Testis (tissue), 3 donors: ENCODE results near the gene ME3. TPM values are rescaled to one million over a fixed set of nuclear protein-coding genes. Genes with fewer than 3 reads are reported as not detected.

Source experiments
- DNase-seq: peaks from one replicate; pipeline ENCODE4 v3.0.0-alpha.2; 2019
- H3K27ac ChIP-seq, 2 donors: fragments of 200-600 bp; sonication (generic); one replicate each; pipeline ENCODE4 v1.5.1; 2019
- H3K27me3 ChIP-seq: fragments of 200-600 bp; sonication (generic); one replicate; pipeline ENCODE4 v1.5.1; 2019
- H3K36me3 ChIP-seq: fragments of 200-600 bp; sonication (generic); one replicate; pipeline ENCODE4 v1.5.1; 2017; ENCODE audit warnings: low read depth; ENCODE audit errors: missing control alignments
- H3K4me1 ChIP-seq: fragments of 200-600 bp; sonication (generic); one replicate; pipeline ENCODE4 v1.5.1; 2019
- H3K4me3 ChIP-seq, 2 donors: fragments of 200-600 bp; sonication (generic); one replicate each; pipeline ENCODE4 v1.5.1; 2017 to 2019
- H3K9me3 ChIP-seq: fragments of 200-600 bp; sonication (generic); one replicate; pipeline ENCODE4 v1.5.1; 2017
- CTCF ChIP-seq, 3 experiments: fragments of 450-650 bp in 2 of 3; fragments of 200-600 bp in 1 of 3; sonication (generic) in 1 of 3; IDR thresholded peaks; one replicate each; pipeline ENCODE4 v1.5.1; 2016 to 2019; ENCODE audit warnings: antibody characterized with exemption in 3 of 3, mild to moderate bottlenecking in 2 of 3, moderate library complexity in 1 of 3
- POLR2A ChIP-seq: fragments of 450-650 bp; IDR thresholded peaks from one replicate; pipeline ENCODE4 v1.6.1; 2017; ENCODE audit warnings: antibody characterized with exemption, mild to moderate bottlenecking, moderate library complexity
- WGBS, 2 donors: methylation state at CpG; one replicate each; pipeline ENCODE4 v1.1.5; 2018; 5-methylcytosine and 5-hydroxymethylcytosine counted together
- intact Hi-C: fragments of 100-400 bp; cut with DNase I; formaldehyde crosslinking; loops from one replicate; pipeline ENCODE4 v1.15.1; 2023; ENCODE audit warnings: low total_unique reads
- polyA plus RNA-seq: library from polyadenylated mRNA; stranded (reverse); fragments of 350-450 nt; fragmentation: Illumina TruSeq; extraction: RNeasy Lipid Tissue Mini Kit (QIAGEN cat#74804); gene quantifications from one replicate; pipeline ENCODE4 v1.2.3, GENCODE V29; 2014; ENCODE audit warnings: low read depth, low replicate concordance; ENCODE audit not compliant: insufficient read depth
- total RNA-seq, 2 donors: library from RNA; depleted of rRNA; stranded (reverse); fragments of >200 nt; gene quantifications; one replicate each; pipeline ENCODE4 v1.2.3, GENCODE V29; 2016

The ME3 gene
- total and polyA plus RNA-seq, 3 donors from 2014 or later: 26.7 to 170 (median 115) TPM

GRCh38 chr11:86671531-86672006, 847 bp downstream of the ME3 start:
- intact Hi-C loops: no loop called here
- H3K36me3 ChIP-seq: no peaks in the 10 kb centered on the region
- WGBS, 2 donors: 0 to 1% methylated on average over 16 to 26 of the region's 33 CpGs
- peak overlapping the region; percentile 72 to 88 for H3K4me3 ChIP-seq
- H3K27ac ChIP-seq: peak overlapping the region; percentile 94 to 98
- H3K9me3 ChIP-seq: no peaks in the 10 kb centered on the region
- H3K27me3 ChIP-seq: no peaks in the 10 kb centered on the region
- DNase-seq: peak; percentile 86
- TF ChIP-seq CTCF (IDR thresholded peaks at IDR 0.05): no peak
- no peak for TF ChIP-seq POLR2A
- H3K4me1 ChIP-seq: peaks cover 27% of the 10 kb centered on the region

DNA sequence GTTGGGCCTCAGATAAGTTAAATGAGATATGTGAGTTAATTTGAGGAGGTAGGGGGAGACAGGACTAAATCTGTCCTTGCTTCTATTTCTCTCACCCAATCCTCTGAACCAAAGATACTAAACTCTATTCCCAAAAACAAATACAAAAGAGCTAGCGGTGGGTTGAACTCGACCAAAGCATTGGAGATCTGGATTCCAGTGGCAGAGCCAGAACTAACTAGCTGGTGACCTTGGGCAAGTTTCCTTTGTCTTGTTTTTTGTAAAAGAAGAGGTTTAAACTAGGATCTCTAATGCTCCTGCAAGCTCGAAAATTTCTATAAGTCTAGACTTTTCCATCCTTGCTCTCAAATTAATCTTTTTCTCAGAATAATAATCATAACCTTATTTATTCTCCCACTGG, 1.5 kb downstream of the ME3 start:
- intact Hi-C loops: no loop called here
- Histone ChIP-seq H3K27me3 (no peaks in the 10 kb centered on the region), H3K27ac (peak overlapping the region; percentile 94 to 98), H3K4me1 (peaks cover 24% of the 10 kb centered on the region), H3K9me3 (no peaks in the 10 kb centered on the region), H3K36me3 (no peaks in the 10 kb centered on the region), H3K4me3 (peak overlapping the region; percentile 72 to 88)
- TF ChIP-seq POLR2A: no peak
- TF ChIP-seq CTCF (IDR thresholded peaks at IDR 0.05): no peak
- WGBS, 2 donors: 5 to 13% methylated on average over 3 of the region's 3 CpGs
- no peak for DNase-seq

DNA sequence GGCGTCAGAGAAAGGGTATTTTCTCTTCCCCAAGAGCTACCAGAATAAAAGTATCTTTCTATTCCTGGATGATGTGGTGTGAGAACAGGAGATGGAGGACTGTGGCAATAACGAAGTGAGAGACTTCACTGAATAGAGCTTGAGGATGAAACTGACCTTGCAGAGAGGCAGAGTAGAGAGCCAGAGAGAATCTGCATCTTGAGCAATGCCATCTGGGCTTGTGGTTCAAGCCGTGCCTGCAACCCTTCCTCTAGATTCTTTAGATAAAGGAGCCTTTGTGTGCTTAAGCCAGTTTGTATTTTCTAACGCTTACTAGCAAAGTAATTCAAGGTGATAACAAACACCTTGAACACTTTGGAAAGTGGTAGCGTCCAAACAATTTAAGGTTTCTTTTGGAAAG, 2.2 kb downstream of the ME3 start:
- peak overlapping the region; percentile 55 to 94 for H3K27ac ChIP-seq
- TF ChIP-seq POLR2A (no peak), CTCF (IDR thresholded peaks at IDR 0.05) (no peak)
- intact Hi-C loops: no loop called here
- no peaks in the 10 kb centered on the region for H3K36me3 ChIP-seq
- 23 to 33% methylated on average over 5 of the region's 5 CpGs for WGBS, 2 donors
- H3K27me3 ChIP-seq: no peaks in the 10 kb centered on the region
- H3K9me3 ChIP-seq: no peaks in the 10 kb centered on the region
- peaks cover 24% of the 10 kb centered on the region for H3K4me1 ChIP-seq
- no peak for DNase-seq
- H3K4me3 ChIP-seq: no peak overlapping the region

DNA sequence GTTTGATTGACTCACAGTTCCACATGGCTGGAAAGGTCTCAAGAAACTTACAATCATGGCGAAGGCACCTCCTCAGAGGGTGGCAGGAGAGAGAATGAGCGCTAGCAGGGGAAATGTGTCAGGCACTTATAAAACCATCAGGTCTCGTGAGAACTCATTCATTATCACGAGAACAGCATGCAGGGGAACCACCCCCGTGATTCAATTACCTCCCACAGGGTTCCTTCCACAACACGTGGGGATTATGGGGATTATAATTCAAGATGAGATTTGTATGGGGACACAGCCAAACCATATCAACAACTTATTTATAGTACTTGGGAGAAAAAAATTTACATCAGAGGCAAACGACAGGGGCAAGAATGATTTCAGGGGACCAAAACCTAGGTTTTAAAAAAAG, 3.0 kb downstream of the ME3 start:
- Histone ChIP-seq H3K4me3 (no peak overlapping the region), H3K36me3 (no peaks in the 10 kb centered on the region), H3K27me3 (no peaks in the 10 kb centered on the region), H3K9me3 (no peaks in the 10 kb centered on the region), H3K27ac (no peak overlapping the region), H3K4me1 (peaks cover 24% of the 10 kb centered on the region)
- TF ChIP-seq POLR2A: no peak
- no peak for TF ChIP-seq CTCF (IDR thresholded peaks at IDR 0.05)
- no peak for DNase-seq
- intact Hi-C loops: no loop called here
- 45 to 48% methylated on average over 7 of the region's 7 CpGs for WGBS, 2 donors

DNA sequence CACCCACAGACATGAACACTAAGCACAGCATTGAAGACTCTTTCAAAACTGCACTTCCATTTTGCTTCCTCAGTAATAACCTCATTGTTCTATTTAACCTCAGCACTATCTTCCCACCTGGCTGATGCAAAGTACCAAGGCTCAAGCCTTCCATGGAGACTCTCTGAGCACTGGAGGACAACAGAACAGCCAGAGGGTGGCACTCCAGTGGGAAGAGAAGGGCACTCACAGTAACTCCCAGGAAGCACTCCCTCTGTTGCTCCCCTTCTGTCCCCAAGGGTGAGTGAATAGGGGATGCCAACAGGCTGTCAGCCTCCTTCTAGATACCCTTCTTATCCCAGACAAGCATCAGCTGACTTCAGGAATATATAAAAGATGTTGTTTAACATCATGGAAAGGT, 3.5 kb downstream of the ME3 start:
- TF ChIP-seq POLR2A (no peak), CTCF (IDR thresholded peaks at IDR 0.05) (no peak)
- no peak overlapping the region for H3K27ac ChIP-seq
- peaks cover 24% of the 10 kb centered on the region for H3K4me1 ChIP-seq
- H3K36me3 ChIP-seq: no peaks in the 10 kb centered on the region
- no peak overlapping the region for H3K4me3 ChIP-seq
- no peak for DNase-seq
- no peaks in the 10 kb centered on the region for H3K9me3 ChIP-seq
- intact Hi-C loops: no loop called here
- no peaks in the 10 kb centered on the region for H3K27me3 ChIP-seq
